GM18861 (cell line): ENCODE measurements around the gene SRY.
"Not testable (repeated sequence)": the region's sequence is repeated elsewhere in the genome, so short reads cannot be mapped to it uniquely, and the experiment has no call there.

Experiments
- ATAC-seq: cut with Tn5 transposase; IDR thresholded peaks from one replicate; pipeline ENCODE4 v1.9.1; 2021; ENCODE audit not compliant: unreplicated experiment

SRY gene

GRCh38 chrY:2787600-2787999, at the start of gene SRY:
Gene SRY, minus strand, starts transcription at chrY:2787682. Its CDS starts 79 bp downstream, at chrY:2787603.
- ATAC-seq: no peak

GRCh38 chrY:2837078-2837477, 49.6 kb upstream of the SRY start:
- ATAC-seq: no peak

GRCh38 chrY:2835230-2835629, 47.7 kb upstream of the SRY start:
- no peak for ATAC-seq

- ATAC-seq: no peak
Measured at GRCh38 chrY:2828497-2828896, 41.0 kb upstream of the SRY start.

GRCh38 chrY:2824471-2824870, 37.0 kb upstream of the SRY start:
- ATAC-seq: no peak

- not testable (repeated sequence) for ATAC-seq
Measured at GRCh38 chrY:2817146-2817896, 29.8 kb upstream of the SRY start.

- ATAC-seq: no peak
Measured at GRCh38 chrY:2800246-2800645, 12.8 kb upstream of the SRY start.

- no peak for ATAC-seq
Measured at GRCh38 chrY:2797991-2798390, 10.5 kb upstream of the SRY start.

- ATAC-seq: no peak
Measured at GRCh38 chrY:2796977-2797523, 9.6 kb upstream of the SRY start.

GRCh38 chrY:2789756-2790155, 2.3 kb upstream of the SRY start:
- no peak for ATAC-seq

- no peak for ATAC-seq
Measured at GRCh38 chrY:2786876-2787512, 488 bp downstream of the SRY start.
